AG09319 (cell line): Measurements from ENCODE around the gene ACAN.

Experiments used
- DNase-seq: peaks from one replicate; pipeline ENCODE4 v3.0.0-alpha.2; 2010; ENCODE audit warnings: low read depth; ENCODE audit errors: extremely low read depth
- TF ChIP-seq, protein P1 (sequence below): IDR thresholded peaks from 2 replicates; pipeline ENCODE4 v1.5.1; 2011; ENCODE audit warnings: low read depth, mild to moderate bottlenecking, inconsistent platforms, low read length, moderate library complexity

ACAN gene

DNA sequence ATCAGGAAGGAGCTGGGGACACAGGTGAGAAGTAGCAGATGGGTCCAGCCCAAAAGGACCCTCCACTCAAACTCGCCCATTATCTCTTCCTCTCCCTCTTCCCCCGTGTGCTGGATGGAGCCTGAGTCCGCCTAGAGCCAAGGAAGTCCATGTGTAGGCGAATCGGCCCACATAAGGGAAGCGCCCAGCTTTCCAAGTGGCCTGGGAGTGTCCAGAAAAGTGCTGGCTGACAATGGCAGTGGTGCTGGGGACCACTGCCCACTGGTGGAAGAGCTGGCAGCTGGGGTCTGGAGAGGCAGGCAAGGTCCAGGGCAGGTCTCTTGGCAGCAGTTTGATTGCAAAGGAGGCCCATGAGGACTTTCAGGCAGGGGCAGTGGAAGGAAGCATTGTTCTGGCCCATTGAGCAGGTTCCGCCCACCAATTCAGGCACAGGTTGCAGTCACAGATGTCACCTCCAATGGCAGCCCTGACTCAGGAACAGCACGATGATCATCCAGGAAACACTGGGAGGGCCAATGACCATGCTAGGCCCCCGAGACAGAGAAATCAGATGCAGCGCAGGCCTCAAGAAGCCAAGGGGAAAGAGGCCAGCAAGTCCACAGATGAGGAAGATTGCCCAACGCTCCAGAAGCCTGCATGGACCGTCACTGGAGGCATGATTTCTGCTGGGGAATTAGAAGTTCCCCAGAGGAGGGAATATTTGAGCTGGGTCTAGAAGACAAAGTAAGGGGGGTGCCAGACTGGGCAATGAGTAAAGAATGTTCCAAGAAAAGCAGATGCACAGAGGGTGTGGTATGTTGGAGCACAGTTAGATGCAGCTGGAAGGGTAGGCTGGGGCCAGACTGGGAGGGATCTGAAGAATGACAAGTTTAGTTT is 107.0 kb downstream of the ACAN start:
- TF ChIP-seq, protein P1, sequence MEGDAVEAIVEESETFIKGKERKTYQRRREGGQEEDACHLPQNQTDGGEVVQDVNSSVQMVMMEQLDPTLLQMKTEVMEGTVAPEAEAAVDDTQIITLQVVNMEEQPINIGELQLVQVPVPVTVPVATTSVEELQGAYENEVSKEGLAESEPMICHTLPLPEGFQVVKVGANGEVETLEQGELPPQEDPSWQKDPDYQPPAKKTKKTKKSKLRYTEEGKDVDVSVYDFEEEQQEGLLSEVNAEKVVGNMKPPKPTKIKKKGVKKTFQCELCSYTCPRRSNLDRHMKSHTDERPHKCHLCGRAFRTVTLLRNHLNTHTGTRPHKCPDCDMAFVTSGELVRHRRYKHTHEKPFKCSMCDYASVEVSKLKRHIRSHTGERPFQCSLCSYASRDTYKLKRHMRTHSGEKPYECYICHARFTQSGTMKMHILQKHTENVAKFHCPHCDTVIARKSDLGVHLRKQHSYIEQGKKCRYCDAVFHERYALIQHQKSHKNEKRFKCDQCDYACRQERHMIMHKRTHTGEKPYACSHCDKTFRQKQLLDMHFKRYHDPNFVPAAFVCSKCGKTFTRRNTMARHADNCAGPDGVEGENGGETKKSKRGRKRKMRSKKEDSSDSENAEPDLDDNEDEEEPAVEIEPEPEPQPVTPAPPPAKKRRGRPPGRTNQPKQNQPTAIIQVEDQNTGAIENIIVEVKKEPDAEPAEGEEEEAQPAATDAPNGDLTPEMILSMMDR: no peak
- DNase-seq: no peak

DNA sequence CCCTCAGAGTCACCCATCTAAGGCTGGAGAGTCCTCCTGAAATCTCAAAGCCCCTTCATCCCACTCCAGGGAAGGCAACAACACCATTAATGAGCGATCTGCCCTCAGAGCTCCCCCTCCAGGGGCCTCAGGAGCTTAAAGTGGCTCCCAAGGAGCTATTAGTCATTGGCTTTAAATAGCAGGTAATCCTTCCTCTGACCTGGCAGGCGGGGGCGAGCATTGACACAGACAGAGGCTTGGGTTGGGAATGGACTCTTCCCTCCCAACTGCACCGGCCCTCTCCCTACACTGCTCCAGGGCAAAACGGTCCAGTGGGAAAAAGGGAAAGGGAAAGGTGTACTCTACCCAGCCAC is 108.5 kb downstream of the ACAN start:
- TF ChIP-seq, protein P1: no peak
- no peak for DNase-seq

DNA sequence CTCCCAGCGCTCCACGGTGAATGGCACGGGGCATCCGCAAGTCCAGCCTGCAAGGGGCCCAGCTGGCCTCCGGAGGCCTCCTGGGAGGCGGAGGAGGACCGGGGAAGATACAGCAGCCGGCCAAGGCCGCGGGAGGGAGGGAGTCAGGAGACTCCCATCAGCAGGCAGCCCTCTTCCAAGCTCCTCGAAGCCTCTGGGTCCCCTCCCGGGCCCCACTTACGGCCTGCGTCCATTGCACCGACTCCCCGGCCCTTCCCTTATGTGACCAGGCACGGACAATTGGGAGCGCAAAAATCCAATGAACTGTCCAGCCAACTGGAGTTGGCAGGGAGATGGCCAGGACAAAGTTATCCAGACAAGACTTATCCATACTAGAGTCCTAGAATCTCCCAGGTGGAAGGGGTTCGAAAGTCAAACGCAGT is 109.3 kb downstream of the ACAN start:
- no peak for DNase-seq
- TF ChIP-seq, protein P1: no peak

DNA sequence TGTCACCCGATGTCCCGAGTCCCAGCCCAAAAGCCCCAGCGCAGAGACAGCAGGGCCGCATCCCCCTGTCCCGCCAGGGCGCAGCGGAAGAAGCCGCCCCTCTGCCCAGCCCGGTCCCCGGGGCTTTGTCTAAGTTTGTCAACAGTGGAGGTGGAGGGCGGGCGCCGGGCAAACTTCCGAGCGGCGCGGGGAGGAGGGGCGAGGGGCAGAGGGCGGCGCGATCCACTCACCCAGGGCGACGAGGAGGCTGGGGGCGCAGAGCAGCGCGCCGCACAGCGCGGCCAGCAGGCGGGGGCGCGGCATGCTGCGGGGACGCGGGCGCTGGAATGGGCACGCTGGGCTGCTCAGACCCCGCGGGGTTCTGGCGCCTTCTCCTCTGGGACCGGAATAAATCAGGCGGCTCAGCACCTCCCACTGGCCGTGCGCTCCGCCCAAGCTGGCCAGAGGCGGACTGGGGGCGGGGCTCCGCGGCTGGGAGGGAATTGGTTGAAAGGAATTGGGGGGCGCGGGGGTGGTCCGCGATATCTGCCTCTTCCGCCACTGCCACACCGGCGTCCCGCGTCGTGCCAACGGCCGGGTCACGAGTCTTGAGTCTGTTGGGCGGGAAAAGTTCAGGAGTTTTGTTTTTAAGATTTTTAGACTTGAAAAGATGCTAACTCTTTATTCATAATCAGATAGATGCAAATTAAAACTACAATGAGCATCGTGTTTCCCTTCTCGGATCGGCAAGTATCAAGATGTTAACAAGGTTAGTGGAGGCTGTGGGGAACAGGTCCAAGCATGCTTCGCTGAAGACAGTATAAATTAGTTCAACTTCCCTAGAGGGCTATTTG is 110.0 kb downstream of the ACAN start, which contains the start of gene MFGE8:
MFGE8 (minus strand) TSS at position 363 of the 833 bp plus-strand sequence; CDS start at position 303, 60 bp downstream.
- TF ChIP-seq, protein P1: no peak; the same call in 1 of the 2 replicates
- no peak for DNase-seq

DNA sequence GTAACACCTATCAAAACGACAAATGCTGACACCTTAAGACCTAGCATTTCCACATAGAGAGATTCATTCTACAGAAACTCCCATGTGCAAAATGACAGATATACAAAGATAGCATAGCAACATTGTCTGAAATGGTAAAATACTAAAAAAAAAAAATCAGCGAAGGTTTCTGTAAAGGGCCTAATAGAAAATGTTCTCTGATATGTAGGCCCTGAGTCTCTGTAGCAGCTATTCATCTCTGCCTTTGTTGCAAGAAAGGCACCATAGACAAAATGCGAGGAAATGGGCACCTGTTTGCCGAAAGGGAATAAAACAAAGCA is 110.6 kb downstream of the ACAN start:
- TF ChIP-seq, protein P1: no peak
- no peak for DNase-seq

DNA sequence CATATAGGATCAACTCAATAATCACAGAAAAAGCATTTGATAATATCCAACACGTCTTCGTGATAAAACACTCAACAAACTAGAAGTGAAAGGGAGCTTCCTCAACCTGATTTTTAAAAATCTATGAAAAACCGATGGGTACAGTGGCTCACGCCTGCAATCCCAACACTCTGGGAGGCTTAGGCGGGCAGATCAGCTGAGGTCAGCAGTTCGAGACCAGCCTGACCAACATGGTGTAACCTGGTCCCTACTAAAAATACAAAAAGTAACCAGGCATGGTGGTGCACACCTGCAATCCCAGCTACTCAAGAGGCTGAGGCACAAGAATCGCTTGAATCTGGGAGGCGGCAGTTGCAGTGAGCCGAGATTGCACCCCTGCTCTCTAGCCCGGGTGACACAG is 112.1 kb downstream of the ACAN start:
- TF ChIP-seq, protein P1: no peak
- no peak for DNase-seq

DNA sequence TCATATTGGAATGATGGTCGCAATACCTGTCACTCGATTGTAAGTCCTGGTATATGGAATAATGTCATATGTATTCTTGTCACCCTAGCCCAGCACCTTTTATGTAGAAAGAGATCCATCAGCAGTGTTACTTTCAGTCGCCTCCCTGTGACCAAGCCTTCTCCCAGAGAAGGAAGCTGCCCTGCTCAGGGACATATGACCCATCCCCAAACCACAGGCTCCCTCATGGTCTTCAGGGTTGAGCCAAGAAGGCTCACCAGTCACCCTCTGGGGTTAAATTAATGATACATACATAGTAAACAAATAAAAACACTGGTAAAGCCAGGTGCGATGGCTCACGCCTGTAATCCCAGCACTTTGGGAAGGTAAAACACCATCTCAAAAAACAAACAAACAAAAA is 114.5 kb downstream of the ACAN start:
- TF ChIP-seq, protein P1: no peak
- no peak for DNase-seq
